NCI-H2081 (cell line): ENCODE results near the gene BSPRY.
"Not testable (repeated sequence)": the region's sequence is repeated elsewhere in the genome, so short reads cannot be mapped to it uniquely, and the experiment has no call there.

ENCODE experiments used
- DNase-seq, 2 experiments: peaks; one replicate each; lab custom pipeline; 2025; lab: John Stamatoyannopoulos, UW

Gene BSPRY

GRCh38 chr9:113341712-113342410, 7.5 kb upstream of the BSPRY start:
- DNase-seq: no peak

GRCh38 chr9:113343732-113344231, 5.6 kb upstream of the BSPRY start:
- peak; percentile 67 to 87 for DNase-seq

- no peak for DNase-seq
Observed at GRCh38 chr9:113345190-113345589, 4.2 kb upstream of the BSPRY start.

GRCh38 chr9:113345671-113346070, 3.7 kb upstream of the BSPRY start:
- no peak for DNase-seq

GRCh38 chr9:113348437-113348836, 904 bp upstream of the BSPRY start:
- no peak for DNase-seq

GRCh38 chr9:113349066-113349444, 286 bp upstream of the BSPRY start:
- DNase-seq: no peak

GRCh38 chr9:113350107-113350661, 843 bp downstream of the BSPRY start:
- no peak for DNase-seq

- no peak for DNase-seq
Observed at GRCh38 chr9:113350937-113351336, 1.6 kb downstream of the BSPRY start.

- DNase-seq: no peak
Observed at GRCh38 chr9:113352006-113352405, 2.7 kb downstream of the BSPRY start.

- DNase-seq: no peak
Observed at GRCh38 chr9:113352411-113352810, 3.1 kb downstream of the BSPRY start.

- no peak for DNase-seq
Observed at GRCh38 chr9:113355040-113355596, 5.8 kb downstream of the BSPRY start.

- no peak for DNase-seq
Observed at GRCh38 chr9:113356686-113357292, 7.4 kb downstream of the BSPRY start.

- DNase-seq: no peak
Observed at GRCh38 chr9:113359385-113359784, 10.0 kb downstream of the BSPRY start.

- no peak for DNase-seq
Observed at GRCh38 chr9:113360242-113360842, 11.0 kb downstream of the BSPRY start.

GRCh38 chr9:113361304-113362018, 12.1 kb downstream of the BSPRY start:
- peak in 1 of 2 experiments; percentile 29 for DNase-seq

- no peak for DNase-seq
Observed at GRCh38 chr9:113363336-113363735, 14.0 kb downstream of the BSPRY start.

GRCh38 chr9:113364951-113365350, 15.6 kb downstream of the BSPRY start:
- no peak for DNase-seq

- DNase-seq: not testable (repeated sequence)
Observed at GRCh38 chr9:113365652-113366051, 16.3 kb downstream of the BSPRY start.

GRCh38 chr9:113368348-113368981, 19.1 kb downstream of the BSPRY start:
- no peak for DNase-seq

- no peak for DNase-seq
Observed at GRCh38 chr9:113368982-113369854, 19.9 kb downstream of the BSPRY start.

- DNase-seq: no peak
Observed at GRCh38 chr9:113369855-113370140, 20.5 kb downstream of the BSPRY start.
